Measurements from ENCODE around the gene PLEKHG5. TPM values are rescaled to one million over a fixed set of nuclear protein-coding genes. Genes with fewer than 3 reads are reported as not detected.
A peak's percentile ranks its signal among the peaks of the same experiment; 100 is the strongest.

PLEKHG5 gene
- total RNA-seq, 1 donor from 2014 or later = 12.2 TPM

GRCh38 chr1:6462412-6463119 is 28.9 kb downstream of the PLEKHG5 start:
- H3K4me3 ChIP-seq = no peak overlapping the region
- H3K36me3 ChIP-seq = no peaks in the 10 kb centered on the region
- intact Hi-C loops (cut with DNase I) = no loop called here
- no peak for TF ChIP-seq CTCF (IDR thresholded peaks at IDR 0.05)
- H3K9me3 ChIP-seq = no peaks in the 10 kb centered on the region
- H3K27me3 ChIP-seq = no peaks in the 10 kb centered on the region
- peaks cover 4% of the 10 kb centered on the region for H3K4me1 ChIP-seq
- ATAC-seq = no peak
- H3K27ac ChIP-seq = no peak overlapping the region
- DNase-seq = no peak

- DNase-seq = no peak
- Histone ChIP-seq H3K27me3 (no peaks in the 10 kb centered on the region), H3K4me3 (no peak overlapping the region), H3K4me1 (peaks cover 4% of the 10 kb centered on the region), H3K36me3 (no peaks in the 10 kb centered on the region), H3K9me3 (no peaks in the 10 kb centered on the region), H3K27ac (no peak overlapping the region)
- intact Hi-C loops (cut with DNase I) = no loop called here
- ATAC-seq = no peak
- no peak for TF ChIP-seq CTCF (IDR thresholded peaks at IDR 0.05)
Observed at GRCh38 chr1:6461538-6462411, 29.7 kb downstream of the PLEKHG5 start.

- ATAC-seq (no peak), DNase-seq (no peak)
- peak overlapping the region; percentile 36 for H3K27ac ChIP-seq
- TF ChIP-seq CTCF (IDR thresholded peaks at IDR 0.05) = no peak
- peaks cover 6% of the 10 kb centered on the region for H3K27me3 ChIP-seq
- peak overlapping the region; percentile 40 for H3K4me3 ChIP-seq
- H3K4me1 ChIP-seq = peaks cover 4% of the 10 kb centered on the region
- no peaks in the 10 kb centered on the region for H3K36me3 ChIP-seq
- H3K9me3 ChIP-seq = no peaks in the 10 kb centered on the region
- intact Hi-C loops (cut with DNase I) = no loop called here
Observed at GRCh38 chr1:6461051-6461530, 30.4 kb downstream of the PLEKHG5 start.

GRCh38 chr1:6460301-6461050 is 31.0 kb downstream of the PLEKHG5 start:
- TF ChIP-seq CTCF (IDR thresholded peaks at IDR 0.05) = no peak
- Histone ChIP-seq H3K27ac (peak overlapping the region; percentile 36), H3K4me1 (peaks cover 4% of the 10 kb centered on the region), H3K27me3 (peaks cover 12% of the 10 kb centered on the region), H3K36me3 (no peaks in the 10 kb centered on the region), H3K9me3 (no peaks in the 10 kb centered on the region), H3K4me3 (peak overlapping the region; percentile 40)
- ATAC-seq (peak; percentile 21), DNase-seq (no peak)
- intact Hi-C loops (cut with DNase I) = no loop called here

- Histone ChIP-seq H3K4me3 (peak overlapping the region; percentile 40), H3K9me3 (no peaks in the 10 kb centered on the region), H3K36me3 (no peaks in the 10 kb centered on the region), H3K27ac (peak overlapping the region; percentile 36), H3K27me3 (peaks cover 18% of the 10 kb centered on the region), H3K4me1 (peaks cover 4% of the 10 kb centered on the region)
- TF ChIP-seq CTCF (IDR thresholded peaks at IDR 0.05) = no peak
- ATAC-seq (peak; percentile 11), DNase-seq (no peak)
- intact Hi-C loops (cut with DNase I) = no loop called here
Observed at GRCh38 chr1:6459850-6460265, 31.6 kb downstream of the PLEKHG5 start.
